HG03159 (cell line): Measurements from ENCODE around the gene AKR1C2.
"Not testable (repeated sequence)": the region's sequence is repeated elsewhere in the genome, so short reads cannot be mapped to it uniquely, and the experiment has no call there.

Experiments
- ATAC-seq: cut with Tn5 transposase; IDR thresholded peaks from one replicate; pipeline ENCODE4 v1.9.1; 2021; ENCODE audit warnings: mild to moderate bottlenecking, moderate library complexity; ENCODE audit not compliant: unreplicated experiment

The AKR1C2 gene

DNA sequence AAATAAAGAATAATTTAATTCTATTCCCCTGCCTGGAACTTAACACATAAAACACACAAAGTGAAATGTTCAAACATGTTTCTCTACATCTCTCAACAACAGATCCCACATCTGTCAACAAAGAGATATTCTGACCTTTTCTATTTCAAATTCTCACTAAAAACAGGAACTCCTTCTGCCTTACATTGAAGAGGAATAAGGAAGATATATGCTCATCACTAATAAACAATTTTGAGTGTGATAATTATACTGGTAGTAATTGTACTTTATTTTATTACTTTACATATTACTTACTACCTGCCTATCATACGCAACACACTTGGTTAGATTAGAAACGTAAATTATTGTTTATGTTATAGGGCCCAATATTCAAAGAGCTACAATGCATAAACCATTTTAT lies 13.4 kb downstream of the AKR1C2 start:
- no peak for ATAC-seq

DNA sequence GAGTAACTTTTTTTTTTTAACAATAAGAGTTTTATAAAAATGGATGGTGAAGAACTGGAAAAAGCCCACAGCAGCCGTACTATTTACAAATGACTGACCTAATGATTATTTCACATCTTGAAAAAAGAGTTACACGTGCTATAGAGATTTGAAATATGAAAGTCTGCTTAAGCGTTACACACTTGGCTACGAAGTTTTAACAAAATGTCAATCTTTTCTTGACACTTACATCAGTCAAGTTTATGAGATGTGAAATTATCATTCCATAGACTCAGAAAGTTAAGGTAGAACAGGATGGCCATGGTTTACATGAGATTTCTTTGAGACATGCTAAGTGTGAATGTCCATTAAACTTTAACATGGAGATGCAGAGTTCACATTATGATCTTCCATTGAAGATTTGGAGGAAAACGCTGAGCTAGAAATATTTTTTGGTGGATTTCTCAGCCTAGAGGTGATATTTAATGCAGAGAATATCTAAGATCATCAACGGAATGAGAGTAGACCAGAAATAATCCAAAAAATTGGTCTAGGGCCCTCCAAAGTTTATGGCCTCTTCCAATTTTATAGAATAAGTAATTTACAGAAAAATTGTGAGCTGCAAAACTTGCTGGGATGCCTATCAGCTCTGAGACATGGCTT lies 15.5 kb downstream of the AKR1C2 start:
- not testable (repeated sequence) for ATAC-seq

DNA sequence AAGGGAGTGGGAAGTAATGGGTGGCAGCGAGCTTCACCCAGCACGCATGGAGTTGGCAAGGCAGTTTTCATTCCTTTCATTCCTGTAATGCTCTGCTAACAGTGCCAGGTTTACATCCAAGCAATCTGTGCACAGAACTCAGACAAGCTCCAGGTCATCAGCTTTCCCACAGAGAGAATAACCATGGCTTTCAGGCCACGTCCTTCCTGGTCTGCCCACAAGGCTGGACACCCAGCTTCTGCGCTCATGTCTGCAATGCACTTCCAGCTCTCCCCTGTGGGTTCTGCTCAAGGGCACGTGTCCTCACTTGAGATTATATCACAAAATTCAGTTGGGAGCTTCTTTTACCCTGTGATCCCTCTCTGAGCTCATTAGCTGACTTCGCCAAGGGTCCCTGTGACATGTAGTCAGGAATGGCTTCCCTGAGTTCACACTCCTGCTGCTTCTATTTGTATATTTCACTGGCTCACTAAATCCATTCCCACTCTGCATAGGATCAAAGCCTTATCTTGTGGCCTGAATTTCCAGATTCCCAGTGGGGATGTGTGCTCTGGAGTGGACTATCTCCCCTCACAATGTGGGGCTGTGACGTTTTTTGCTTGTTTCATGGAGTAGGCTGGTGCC lies 18.6 kb downstream of the AKR1C2 start:
- ATAC-seq: no peak

DNA sequence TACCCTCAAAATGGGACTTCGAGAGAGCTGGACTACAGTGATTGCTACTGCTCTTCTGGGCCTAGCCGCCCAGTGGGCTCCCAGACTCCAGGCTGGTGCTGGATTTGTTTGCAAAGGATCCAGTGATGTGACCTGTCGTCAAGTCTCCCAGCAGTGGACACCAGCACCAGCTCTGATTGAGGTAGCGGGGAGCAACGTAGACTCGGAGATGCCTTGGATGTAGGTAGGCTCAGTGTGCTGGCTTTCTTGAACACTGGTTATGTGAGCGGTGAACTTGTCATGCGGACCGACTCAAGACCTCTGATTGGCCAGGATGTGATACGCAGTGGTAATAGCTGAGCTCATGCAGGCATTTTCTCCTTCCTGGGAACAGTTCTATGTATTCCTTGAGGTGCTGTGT lies 19.4 kb downstream of the AKR1C2 start:
- no peak for ATAC-seq

DNA sequence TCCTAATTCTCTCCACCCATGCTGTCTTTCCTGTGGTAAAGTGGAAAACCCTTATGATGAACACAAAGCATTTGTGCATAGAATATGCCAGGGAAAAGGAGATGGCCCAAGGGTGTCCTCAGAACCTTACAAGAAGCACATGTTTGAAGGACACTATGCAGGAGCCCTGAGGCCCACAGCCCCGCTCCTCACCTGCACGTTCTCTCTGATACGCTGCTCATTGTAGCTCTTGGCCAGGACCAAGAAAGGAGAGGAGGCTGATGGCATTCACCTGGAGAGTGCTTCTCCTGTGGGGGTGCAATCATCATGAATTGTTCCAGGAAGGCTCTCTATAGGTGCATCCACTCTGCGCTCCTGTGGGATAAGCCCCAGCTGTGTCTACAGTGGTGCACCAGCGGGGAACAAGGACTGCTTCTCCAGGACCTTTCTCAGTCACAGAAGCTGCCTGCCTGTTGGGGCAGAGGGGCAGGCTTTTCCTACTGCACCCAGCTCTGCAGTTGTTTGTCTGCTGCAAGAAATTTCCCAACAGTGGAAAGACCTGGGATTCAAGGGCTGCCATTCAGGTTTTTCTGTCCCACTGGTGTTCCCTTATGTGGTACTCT lies 19.9 kb downstream of the AKR1C2 start:
- ATAC-seq: no peak

DNA sequence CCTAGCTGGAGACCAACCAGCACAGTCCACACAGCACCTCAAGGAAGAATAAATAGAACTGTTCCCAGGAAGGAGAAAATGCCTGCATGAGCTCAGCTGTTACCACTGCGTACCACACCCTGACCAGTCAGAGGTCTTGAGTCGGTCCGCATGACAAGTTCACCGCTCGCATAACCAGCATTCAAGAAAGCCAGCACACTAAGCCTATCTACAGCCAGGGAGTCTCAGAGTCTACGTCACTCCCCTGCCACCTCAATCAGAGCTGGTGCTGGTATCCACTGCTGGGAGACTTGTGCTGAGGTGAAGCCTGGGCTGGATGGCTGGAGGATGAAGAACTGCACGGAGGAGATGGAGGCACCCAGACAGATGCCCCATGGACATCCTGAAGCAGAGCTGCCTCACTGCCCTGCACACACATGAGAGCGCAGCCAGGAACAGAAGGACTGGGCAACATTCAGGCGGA lies 20.9 kb downstream of the AKR1C2 start:
- ATAC-seq: no peak

DNA sequence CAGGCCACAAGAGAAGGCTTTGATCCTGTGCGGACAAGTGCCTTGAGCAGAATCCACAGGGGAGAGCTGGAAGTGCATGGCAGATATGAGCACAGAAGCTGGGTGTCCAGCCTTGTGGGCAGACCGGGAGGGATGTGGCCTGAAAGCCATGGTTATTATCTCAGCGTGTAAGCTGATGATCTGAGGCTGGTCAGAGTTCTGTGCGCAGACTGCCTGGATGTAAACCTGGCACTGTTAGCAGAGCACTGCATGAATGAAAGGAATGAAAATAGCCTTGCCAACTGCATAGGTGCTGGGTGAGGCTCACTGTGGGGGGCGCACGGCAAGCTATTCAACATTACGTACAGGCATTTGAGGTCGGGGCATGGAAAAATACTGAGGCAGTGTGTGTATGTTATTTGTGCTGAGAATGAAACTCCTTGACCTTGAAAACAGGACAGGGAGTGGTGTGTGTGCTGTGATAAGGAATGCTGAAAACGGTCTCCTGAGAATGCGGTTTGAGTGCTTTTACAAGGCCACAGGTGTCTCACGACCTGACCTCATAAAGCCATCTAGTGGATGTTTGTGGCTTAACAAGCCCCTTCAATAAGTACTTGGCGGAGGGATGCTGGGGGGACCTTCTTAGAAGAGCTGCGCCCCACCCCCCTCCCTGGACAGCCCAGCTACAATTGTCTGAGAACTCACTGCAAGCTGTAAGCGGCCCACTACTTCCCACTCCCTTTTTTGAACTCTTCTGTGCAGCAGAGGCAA lies 21.8 kb downstream of the AKR1C2 start:
- no peak for ATAC-seq

DNA sequence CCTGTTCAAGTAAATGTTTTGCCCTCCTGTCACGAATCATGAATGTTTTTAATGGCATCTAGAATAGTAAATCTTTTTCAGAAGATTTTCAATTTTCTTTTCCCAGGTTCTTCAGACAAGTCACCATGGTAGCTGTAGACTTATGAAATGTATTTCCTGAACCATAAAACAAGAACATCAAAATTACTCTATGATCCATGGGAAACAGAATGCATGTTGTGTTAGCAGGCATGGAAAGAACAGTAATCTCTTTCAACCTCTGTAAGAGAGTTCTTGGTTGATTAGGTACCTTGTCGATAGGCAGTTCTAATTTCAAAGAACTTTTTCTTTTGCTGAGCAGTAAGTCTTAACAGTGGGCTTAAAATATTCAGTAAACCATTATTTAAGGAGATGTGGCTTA lies 22.9 kb downstream of the AKR1C2 start:
- no peak for ATAC-seq

DNA sequence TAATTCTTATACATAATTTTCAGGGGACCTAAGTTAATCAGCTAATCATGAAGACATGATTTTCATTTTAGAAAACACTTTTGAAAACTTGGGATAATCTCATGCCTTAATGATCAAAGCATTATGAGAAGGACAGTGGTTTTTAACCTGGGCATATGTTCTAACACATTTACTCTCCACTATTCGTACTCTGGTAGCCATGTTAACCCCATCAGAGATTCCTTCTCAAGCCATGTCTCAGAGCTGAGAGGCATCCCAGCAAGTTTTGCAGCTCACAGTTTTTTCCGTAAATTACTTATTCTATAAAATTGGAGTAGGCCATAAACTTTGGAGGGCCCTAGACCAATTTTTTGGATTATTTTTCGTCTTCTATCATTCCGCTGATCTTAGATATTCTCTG lies 24.8 kb downstream of the AKR1C2 start:
- ATAC-seq: no peak

DNA sequence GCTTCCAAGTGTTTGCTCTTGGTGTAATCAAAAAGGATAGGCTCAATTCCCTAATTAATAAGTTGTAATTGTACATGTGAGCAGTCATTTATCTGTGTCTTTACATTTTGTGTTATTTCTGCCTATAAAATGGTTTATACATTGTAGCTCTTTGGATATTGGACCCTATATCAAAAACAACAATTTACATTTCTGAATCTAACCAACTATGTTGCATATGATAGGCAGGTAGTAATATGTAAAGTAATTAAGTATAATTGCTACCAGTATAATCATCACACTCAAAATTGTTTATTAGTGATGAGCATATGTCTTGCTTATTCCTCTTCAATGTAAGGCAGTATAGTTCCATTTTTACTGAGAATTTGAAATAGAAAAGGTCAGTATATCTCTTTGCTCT lies 26.6 kb downstream of the AKR1C2 start:
- no peak for ATAC-seq

DNA sequence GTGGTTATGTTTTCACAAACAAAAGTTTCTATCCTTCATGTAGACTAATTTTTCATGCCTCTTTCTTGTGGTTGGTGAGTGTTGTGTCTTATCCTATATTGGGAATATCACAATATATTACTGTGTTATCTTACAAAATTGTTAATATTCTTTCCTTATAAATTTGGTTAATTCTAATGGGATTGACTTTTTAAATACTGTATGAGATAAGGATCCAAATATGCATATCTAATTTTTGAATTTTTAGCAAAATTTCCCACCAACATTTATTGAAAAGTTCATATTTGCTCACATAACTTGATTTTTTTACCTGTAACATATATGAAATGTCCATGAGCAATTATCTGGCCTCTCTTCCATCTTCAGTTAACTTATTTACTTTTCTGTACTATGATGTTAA lies 29.3 kb downstream of the AKR1C2 start:
- ATAC-seq: not testable (repeated sequence)

DNA sequence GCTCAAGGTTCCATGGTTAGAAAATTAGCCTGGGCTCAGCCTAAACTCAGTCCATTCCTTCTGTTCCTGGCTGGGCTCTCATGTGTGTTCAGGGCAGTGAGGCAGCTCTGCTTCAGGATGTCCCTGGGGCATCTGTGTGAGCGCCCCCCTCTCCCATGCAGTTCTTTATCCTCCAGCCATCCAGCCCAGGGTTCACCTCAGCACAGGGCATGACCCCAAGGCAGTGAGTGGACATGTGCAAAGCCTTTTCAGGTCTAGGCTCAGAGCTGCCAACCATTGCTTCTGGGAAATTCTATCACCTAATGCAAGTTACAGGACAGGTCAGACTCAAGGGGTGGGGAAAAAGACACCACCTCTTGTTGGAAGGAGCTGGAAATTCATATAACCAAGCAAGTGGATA lies 30.4 kb downstream of the AKR1C2 start:
- not testable (repeated sequence) for ATAC-seq

DNA sequence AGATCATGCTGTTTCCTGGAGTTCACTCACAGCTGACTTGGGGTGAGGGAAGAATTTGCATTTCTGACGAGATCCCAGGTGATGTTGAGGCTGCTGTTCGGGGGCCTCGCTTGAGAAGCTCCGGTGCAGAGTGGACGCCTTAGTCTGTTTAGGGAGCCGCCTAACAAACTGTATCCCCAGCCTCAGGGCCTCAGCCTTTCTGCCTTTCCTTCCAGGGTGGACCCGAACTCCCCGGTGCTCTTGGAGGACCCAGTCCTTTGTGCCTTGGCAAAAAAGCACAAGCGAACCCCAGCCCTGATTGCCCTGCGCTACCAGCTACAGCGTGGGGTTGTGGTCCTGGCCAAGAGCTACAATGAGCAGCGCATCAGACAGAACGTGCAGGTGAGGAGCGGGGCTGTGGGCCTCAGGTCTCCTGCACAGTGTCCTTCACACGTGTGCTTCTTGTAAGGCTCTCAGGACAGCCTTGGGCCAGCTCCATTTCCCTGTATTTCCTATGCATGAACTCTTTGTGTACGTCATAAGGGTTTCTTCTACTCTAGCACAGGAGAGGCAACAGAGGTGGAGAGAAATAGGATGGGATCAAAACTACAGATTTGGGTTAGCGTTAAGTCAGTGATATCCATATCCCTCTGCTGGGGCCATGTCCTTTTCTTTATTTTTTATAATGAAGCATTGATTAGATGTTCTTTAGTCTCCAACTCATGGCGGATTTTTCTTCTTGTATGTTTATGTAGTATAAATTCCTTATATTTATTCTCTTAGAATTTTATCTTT lies 31.1 kb downstream of the AKR1C2 start:
- not testable (repeated sequence) for ATAC-seq

DNA sequence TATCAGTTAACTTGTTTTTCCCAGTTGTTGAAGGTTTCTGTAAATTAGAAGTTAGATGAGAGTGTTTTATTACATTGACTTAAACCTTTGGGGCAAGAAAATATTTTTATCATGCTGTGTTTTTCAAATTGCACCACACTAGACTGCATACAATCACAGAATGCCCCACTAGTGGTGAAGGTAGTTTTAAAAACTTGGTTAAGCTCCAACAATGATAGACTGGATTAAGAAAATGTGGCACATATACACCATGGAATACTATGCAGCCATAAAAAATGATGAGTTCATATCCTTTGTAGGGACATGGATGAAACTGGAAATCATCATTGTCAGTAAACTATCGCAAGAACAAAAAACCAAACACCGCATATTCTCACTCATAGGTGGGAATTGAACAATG lies 33.3 kb downstream of the AKR1C2 start:
- not testable (repeated sequence) for ATAC-seq

DNA sequence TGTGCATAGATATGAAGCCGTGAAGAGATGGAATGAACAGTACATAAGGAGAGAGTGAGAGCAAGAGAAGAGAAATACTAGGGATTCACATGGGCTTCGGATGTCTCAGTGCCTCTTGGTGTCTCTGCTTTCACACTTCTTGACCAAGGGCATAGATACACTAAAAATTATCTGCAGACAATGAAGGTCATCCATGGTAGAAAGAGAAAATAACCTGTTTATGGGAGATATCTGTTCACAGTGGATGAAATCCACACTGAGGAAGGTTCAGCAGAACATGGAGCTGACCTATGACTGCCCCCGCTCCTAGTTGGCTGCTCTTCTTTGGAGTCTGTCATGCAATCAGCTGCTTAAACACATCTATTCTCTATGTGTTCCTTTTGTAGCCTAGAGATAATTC lies 34.4 kb downstream of the AKR1C2 start:
- not testable (repeated sequence) for ATAC-seq

DNA sequence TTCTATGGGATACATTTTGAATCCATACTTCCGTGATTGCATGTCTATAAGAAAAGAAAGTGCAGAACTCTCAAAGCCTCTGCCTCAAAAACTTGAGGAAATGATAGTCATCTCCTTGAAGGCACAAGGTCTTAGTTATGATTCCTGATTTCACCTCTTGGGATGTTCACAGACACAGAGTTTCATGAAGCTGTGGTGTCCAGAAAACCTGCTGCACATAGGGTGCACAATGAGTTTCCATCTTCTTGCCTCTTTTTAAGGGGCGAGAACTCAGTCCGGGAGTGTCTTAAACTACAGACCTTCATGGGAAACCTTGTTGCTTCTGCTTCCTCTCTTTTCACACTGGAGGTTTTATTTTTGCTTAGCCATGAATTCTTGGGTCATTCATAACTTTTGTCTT lies 36.5 kb downstream of the AKR1C2 start:
- not testable (repeated sequence) for ATAC-seq

DNA sequence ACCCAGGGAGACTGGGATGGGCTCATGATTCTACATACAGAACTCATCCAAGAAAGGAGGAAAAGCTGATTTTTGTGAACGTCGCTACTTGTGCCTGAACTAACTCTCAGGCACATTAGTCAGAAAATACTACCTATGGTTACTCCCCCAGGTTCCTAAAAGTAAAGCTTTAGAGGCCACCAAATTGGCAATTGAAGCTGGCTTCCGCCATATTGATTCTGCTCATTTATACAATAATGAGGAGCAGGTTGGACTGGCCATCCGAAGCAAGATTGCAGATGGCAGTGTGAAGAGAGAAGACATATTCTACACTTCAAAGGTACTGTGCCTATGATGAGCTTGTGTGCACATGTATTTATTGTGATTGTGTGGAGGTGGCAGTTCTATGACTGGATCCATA lies 37.9 kb downstream of the AKR1C2 start:
- ATAC-seq: not testable (repeated sequence)

DNA sequence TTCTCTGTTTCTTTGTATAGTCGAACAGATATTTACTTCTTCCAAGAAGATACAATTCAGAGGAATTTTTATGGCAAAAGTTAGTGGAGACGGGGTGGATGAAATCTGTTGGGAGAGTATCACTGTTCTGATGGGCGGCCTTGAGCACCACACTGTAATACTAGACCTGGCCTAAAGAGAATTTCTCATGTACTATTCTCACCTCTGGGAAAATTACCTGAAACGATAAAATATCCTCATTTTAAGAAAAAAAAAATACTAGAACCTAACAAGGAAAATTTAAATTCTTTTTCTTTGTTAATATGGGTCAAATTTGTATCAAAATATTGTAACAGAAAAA lies 39.9 kb downstream of the AKR1C2 start:
- ATAC-seq: not testable (repeated sequence)

DNA sequence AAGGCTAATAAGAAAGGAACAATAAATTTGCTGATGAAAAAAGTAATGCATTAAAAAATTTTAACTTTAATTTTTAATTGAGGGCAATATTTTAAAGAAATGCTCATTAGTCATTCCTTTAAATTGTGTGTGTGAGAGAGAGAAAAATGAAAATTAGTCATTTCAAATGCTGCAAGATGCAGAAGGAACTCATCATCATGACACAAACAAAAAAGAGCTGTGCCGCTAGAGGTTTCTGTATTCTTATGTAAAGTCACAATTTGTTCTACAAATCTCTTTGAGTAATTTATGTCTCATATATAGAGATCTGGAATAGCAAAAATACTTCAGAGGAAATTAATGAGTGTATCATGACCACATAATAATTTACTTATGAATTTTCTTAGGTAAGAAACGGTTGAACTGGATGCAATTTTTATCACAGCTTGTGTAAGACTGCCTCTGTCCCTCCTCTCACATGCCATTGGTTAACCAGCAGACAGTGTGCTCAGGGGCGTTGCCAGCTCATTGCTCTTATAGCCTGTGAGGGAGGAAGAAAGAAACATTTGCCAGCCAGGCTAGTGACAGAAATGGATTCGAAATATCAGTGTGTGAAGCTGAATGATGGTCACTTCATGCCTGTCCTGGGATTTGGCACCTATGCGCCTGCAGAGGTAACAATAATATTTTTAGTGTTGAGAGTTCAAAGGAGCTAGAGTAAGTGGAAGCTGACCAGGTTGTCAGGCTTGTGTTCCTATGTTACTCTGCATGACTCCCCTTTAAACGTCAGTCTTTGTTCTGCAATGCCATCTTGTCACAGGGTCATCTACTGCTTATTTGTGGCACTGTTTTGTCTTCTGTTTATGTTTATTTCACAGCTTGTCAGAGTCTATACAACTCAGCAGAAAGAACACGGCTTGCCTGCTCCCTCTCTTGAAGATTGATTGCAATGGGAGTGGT lies 40.5 kb downstream of the AKR1C2 start, which contains the start of gene AKR1C1:
Gene AKR1C1, plus strand, starts transcription at position 540 of the 939 bp plus-strand sequence. Its CDS starts 30 bp downstream, at position 570.
- not testable (repeated sequence) for ATAC-seq

DNA sequence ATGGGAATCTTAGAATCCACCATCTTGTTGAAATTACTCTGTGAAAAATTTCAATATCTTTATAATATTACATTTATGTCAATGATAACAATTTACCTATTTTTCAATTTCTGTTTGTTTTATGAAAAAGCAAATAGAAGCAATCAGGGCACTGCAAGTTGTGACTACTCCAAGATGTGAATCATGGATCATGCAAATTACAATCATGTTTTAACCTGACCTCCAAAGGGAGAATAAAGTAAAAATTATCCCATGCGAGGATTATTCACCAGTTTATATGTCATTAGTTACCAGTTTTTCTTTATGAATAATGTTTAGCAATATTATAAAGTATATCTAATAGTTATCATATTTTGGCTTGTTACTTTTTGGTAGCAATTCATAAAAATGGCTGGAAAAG lies 41.3 kb downstream of the AKR1C2 start:
- not testable (repeated sequence) for ATAC-seq
